ENCODE data around the gene HOPX. TPM values are rescaled to one million over a fixed set of nuclear protein-coding genes. Genes with fewer than 3 reads are reported as not detected.

HOPX gene
- total RNA-seq, 1 experiment from 2014 or later, result not detected

DNA sequence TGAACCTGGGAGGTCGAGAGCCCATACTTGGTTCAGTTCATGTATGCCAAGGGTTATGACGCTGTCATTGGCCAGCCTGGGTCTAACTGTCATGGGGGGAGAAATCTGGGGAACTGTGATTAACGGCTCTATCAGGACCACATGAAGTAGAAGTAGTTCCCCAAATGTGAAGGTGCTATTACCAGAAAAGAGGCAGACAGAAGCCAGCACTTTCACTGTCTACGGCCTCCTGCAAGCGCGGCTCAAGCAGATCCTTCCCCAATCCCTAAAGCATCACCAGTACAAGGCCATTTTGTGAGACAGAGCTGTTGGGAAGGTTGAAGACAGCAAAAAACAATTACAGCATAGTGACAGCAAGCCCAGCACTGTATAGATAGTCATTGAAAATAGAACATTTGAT lies 37.5 kb downstream of the HOPX start:
- no peaks in the 10 kb centered on the region for H3K4me1 ChIP-seq (ENCODE audit: insufficient read depth, low read length)
- H3K4ac ChIP-seq (ENCODE audit: low read depth, low read length), result no peak overlapping the region
- H3K23me2 ChIP-seq (ENCODE audit: insufficient read length, low read depth, low read length, poor library complexity, severe bottlenecking), result no peaks in the 10 kb centered on the region
- H3K4me3 Mint-ChIP-seq, result no peak overlapping the region
- H3K27ac ChIP-seq (ENCODE audit: insufficient read length, low read depth, low read length), result no peak overlapping the region
- H3K79me1 ChIP-seq (ENCODE audit: insufficient read depth, low read depth, low read length, poor library complexity, severe bottlenecking), result no peaks in the 10 kb centered on the region
- H3K36me3 Mint-ChIP-seq (ENCODE audit: insufficient read depth in 1 of 3, low read depth in 3 of 3), result peaks cover 0 to 7% (median 3%) of the 10 kb centered on the region in 3 experiments; a peak in 4 of 7 replicates
- H3K56ac ChIP-seq (ENCODE audit: insufficient read length, low read depth, low read length), result no peak overlapping the region
- no CpG with 5 or more reads among the region's 6 CpGs for WGBS (ENCODE audit: extremely low coverage, insufficient read length, low lambda C conversion rate)
- H4K5ac ChIP-seq (ENCODE audit: insufficient read length, low read depth, low read length), result no peak overlapping the region
- H3T11ph ChIP-seq (ENCODE audit: low read length), result no peak overlapping the region
- no peaks in the 10 kb centered on the region; the same call in 1 of the 2 replicates for H3K27me3 ChIP-seq (ENCODE audit: insufficient read depth, low read length)
- H2BK5ac ChIP-seq (ENCODE audit: insufficient read length, low read length), result no peak overlapping the region
- no peaks in the 10 kb centered on the region for H3K79me2 ChIP-seq (ENCODE audit: insufficient read depth, low read length)
- no peaks in the 10 kb centered on the region for H3K9me3 ChIP-seq (ENCODE audit: control insufficient read depth, low read depth, low read length)
- DNase-seq, result no peak
- no peak overlapping the region for H4K8ac ChIP-seq (replicated peaks; ENCODE audit: insufficient read length, low read depth, low read length)
- no peak overlapping the region for H3K23ac ChIP-seq (ENCODE audit: insufficient read length, low read depth, low read length)
- no peak overlapping the region for H3K18ac ChIP-seq (ENCODE audit: insufficient read length, low read depth, low read length)
- TF ChIP-seq, protein P1, sequence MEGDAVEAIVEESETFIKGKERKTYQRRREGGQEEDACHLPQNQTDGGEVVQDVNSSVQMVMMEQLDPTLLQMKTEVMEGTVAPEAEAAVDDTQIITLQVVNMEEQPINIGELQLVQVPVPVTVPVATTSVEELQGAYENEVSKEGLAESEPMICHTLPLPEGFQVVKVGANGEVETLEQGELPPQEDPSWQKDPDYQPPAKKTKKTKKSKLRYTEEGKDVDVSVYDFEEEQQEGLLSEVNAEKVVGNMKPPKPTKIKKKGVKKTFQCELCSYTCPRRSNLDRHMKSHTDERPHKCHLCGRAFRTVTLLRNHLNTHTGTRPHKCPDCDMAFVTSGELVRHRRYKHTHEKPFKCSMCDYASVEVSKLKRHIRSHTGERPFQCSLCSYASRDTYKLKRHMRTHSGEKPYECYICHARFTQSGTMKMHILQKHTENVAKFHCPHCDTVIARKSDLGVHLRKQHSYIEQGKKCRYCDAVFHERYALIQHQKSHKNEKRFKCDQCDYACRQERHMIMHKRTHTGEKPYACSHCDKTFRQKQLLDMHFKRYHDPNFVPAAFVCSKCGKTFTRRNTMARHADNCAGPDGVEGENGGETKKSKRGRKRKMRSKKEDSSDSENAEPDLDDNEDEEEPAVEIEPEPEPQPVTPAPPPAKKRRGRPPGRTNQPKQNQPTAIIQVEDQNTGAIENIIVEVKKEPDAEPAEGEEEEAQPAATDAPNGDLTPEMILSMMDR (conservative IDR thresholded peaks at IDR 0.05), result no peak
- peaks cover 8% of the 10 kb centered on the region in 2 experiments for H3K9me3 Mint-ChIP-seq
- peaks cover 3 to 8% of the 10 kb centered on the region in 2 experiments; a peak in 3 of 4 replicates for H3K4me1 Mint-ChIP-seq
- peaks cover 25% of the 10 kb centered on the region for H3K27me3 Mint-ChIP-seq (ENCODE audit: low read depth)
- no peak overlapping the region for H2BK15ac ChIP-seq (ENCODE audit: low read depth, low read length)
- H2BK12ac ChIP-seq (ENCODE audit: insufficient read length, low read depth, low read length), result no peak overlapping the region
- H2BK120ac ChIP-seq (ENCODE audit: low read depth, low read length, poor library complexity, severe bottlenecking), result no peak overlapping the region
- no peak overlapping the region for H3K4me2 ChIP-seq (ENCODE audit: insufficient read depth, insufficient read length, low read length)
- no peak overlapping the region for H2AFZ ChIP-seq (ENCODE audit: low read length)
- no peaks in the 10 kb centered on the region for H4K20me1 ChIP-seq (ENCODE audit: control insufficient read depth, insufficient read depth, insufficient read length)
- no peak overlapping the region for H4K91ac ChIP-seq (ENCODE audit: insufficient read length, low read depth, low read length)
- H2AK5ac ChIP-seq (ENCODE audit: insufficient read length, low read length), result no peak overlapping the region
- H3K14ac ChIP-seq (ENCODE audit: insufficient read depth, low read length), result no peak overlapping the region
- no peak overlapping the region for H3K9ac ChIP-seq (ENCODE audit: extremely low read depth, insufficient read length, low read length)
- H2BK20ac ChIP-seq (ENCODE audit: low read depth, low read length, poor library complexity, severe bottlenecking), result no peak overlapping the region
- H3K27ac Mint-ChIP-seq, result no peak overlapping the region
